Fibroblast of villous mesenchyme (primary cell): Measurements from ENCODE around the gene PPP2R2B. TPM values are rescaled to one million over a fixed set of nuclear protein-coding genes. Genes with fewer than 3 reads are reported as not detected.
"Not testable (repeated sequence)": the region's sequence is repeated elsewhere in the genome, so short reads cannot be mapped to it uniquely, and the experiment has no call there.

Experiments
- DNase-seq: peaks from one replicate; pipeline ENCODE4 v3.0.0-alpha.2; 2010; ENCODE audit warnings: low read depth
- H3K4me3 ChIP-seq: 2 replicates; pipeline ENCODE4 v1.5.1; 2011; ENCODE audit warnings: low read depth, mild to moderate bottlenecking, low read length
- total RNA-seq: library from RNA; depleted of rRNA; stranded (reverse); fragments of >200 nt; gene quantifications from 2 replicates; pipeline ENCODE4 v1.2.3, GENCODE V29; 2012
- TF ChIP-seq, protein P1 (sequence below): IDR thresholded peaks from 2 replicates; pipeline ENCODE4 v1.5.1; 2012; ENCODE audit warnings: low read depth, mild to moderate bottlenecking, low read length; ENCODE audit not compliant: insufficient read depth

Gene PPP2R2B
- total RNA-seq, 1 donor, result 2.2 TPM

DNA sequence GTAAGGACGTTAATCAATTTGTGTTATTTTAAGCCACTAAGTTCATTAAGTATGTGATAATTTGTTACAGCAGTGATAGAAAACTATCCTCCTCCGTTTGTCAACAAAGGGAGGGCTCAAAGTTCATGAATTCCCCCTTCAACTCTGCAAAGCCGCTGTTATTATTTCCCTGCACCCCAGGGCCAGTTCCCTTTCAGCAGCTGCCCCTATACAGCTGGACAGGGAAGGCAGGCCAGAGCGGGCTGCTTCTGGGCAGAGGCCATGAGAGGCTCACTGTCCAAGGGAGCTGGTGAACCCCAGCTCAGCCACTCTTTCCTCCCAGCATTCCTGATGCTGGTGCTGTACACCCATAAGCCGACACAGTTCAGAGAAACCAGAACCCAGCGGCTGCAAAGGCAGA, 260.1 kb downstream of the PPP2R2B start:
- H3K4me3 ChIP-seq, result no peak overlapping the region
- TF ChIP-seq, protein P1, sequence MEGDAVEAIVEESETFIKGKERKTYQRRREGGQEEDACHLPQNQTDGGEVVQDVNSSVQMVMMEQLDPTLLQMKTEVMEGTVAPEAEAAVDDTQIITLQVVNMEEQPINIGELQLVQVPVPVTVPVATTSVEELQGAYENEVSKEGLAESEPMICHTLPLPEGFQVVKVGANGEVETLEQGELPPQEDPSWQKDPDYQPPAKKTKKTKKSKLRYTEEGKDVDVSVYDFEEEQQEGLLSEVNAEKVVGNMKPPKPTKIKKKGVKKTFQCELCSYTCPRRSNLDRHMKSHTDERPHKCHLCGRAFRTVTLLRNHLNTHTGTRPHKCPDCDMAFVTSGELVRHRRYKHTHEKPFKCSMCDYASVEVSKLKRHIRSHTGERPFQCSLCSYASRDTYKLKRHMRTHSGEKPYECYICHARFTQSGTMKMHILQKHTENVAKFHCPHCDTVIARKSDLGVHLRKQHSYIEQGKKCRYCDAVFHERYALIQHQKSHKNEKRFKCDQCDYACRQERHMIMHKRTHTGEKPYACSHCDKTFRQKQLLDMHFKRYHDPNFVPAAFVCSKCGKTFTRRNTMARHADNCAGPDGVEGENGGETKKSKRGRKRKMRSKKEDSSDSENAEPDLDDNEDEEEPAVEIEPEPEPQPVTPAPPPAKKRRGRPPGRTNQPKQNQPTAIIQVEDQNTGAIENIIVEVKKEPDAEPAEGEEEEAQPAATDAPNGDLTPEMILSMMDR, result no peak

DNA sequence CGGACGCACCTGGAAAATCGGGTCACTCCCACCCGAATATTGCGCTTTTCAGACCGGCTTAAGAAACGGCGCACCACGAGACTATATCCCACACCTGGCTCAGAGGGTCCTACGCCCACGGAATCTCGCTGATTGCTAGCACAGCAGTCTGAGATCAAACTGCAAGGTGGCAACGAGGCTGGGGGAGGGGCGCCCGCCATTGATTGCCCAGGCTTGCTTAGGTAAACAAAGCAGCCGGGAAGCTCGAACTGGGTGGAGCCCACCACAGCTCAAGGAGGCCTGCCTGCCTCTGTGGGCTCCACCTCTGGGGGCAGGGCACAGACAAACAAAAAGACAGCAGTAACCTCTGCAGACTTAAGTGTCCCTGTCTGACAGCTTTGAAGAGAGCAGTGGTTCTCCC, 268.8 kb downstream of the PPP2R2B start:
- H3K4me3 ChIP-seq, DNase-seq: not testable (repeated sequence)

More for the DNA sequence above, 260.1 kb downstream of the PPP2R2B start:
- DNase-seq, result no peak

DNA sequence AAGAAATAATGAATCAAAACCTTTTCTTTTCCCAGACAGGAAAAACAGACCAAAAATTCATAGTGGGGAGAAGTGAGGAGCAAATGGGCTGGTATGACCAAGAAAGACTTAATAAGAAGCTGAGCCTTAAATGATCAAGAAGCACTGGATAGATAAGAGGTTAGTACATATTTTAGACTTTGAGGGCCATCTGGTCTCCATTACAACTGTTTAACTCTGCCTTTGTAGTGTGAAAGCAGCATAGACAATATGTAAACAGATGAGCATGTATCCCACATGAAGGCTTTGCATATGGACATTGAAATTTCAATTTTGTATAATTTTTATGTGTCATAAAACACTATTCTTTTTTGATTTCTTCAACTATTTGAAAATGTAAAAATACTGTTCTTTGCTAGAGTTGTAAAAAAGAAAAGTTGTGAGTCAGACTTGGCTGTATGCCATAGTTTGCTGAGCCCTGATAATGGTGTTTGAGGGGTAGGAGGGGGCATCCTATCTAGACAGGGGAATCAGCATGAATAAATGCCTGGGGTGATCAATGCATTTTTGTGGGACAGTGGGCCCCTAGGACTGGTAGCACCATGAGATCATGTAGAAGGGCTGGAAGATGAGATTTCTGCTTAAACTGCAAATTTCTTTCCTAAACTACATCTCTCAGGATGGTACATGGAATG, 270.8 kb downstream of the PPP2R2B start:
- no peak overlapping the region for H3K4me3 ChIP-seq
- no peak for DNase-seq
- TF ChIP-seq, protein P1, result no peak

DNA sequence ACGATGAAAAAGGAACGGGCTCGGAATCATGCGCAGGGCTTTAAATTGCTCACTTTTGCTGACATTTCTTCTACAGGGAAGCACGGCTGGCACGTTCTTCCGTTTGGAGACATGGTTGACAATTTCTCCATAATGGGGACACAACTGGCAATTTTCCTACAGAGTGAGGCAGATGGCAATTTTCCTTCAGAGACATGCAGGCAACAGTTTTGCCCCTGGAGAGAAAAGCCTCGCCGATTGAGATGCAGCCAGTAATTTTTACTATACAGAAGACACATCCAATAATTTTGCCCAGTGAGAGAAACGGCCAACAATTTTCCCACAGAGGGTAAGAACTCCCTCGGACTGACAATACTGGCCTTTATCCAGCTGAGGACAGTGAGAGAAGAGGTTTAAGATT, 271.7 kb downstream of the PPP2R2B start:
- DNase-seq, result no peak
- TF ChIP-seq, protein P1, result no peak
- no peak overlapping the region for H3K4me3 ChIP-seq

DNA sequence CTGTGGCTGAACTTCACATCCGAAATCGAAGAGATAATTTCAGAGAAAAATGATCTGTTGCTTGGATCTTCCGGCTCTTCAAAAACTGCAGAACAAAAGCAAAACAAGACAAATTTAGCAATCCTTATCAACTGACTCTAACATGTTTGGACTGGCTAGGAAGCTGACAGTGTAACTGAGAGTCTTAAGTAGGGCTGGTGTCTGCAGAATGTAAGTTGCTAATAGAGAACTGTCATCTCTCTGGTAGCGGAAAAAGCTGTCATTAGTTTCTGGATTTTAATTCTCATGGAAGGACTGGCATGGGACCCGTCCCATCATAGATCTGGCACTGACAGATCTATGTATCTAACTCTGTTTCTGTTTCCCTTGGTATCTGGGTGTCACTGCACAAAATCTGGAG, 278.2 kb downstream of the PPP2R2B start:
- H3K4me3 ChIP-seq, result no peak overlapping the region
- DNase-seq, result no peak
- TF ChIP-seq, protein P1, result no peak

DNA sequence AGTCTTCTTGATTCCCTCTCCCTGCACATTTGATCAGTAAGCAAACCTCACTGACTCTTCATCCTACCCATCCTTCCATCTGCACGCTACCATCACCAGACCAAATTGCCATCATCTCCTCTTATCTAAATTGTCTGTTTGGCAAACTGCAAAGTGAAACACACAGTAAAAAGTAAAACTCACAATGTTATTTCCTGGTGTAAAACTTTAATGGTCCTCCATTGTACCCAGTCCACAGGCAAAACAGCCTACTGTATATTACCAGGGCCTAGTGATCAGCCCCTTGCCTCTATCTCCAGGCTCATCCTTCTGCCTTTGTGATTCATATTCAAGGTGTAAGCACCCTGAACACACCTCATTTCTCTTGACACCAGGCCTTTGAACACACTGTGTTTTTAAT, 279.3 kb downstream of the PPP2R2B start:
- TF ChIP-seq, protein P1, result no peak
- H3K4me3 ChIP-seq, result no peak overlapping the region
- DNase-seq, result no peak

DNA sequence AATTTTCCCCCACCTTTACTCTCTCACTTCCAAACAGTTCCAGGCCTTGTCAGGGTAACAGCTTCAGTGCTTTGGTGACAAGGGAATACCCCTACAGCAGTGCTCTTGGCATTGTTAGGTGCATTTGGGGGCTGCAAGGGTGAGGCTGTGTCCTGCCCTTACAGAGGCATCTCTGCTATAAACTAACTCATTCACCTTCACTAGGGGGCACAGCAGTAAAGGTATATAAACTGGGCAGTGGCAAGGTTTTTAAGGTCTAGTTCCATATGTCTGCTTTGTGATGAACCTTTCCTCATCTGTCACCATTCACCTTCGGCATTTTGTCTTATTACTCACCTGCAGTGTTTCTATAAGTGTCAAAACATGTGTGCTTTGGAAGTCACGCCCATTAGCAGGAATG, 283.5 kb downstream of the PPP2R2B start:
- TF ChIP-seq, protein P1, result no peak
- DNase-seq, result no peak
- H3K4me3 ChIP-seq, result no peak overlapping the region
